HFF-Myc (cell line): ENCODE data around the gene MOB3B.

Experiments used
- DNase-seq: peaks from one replicate; pipeline ENCODE4 v3.0.0-alpha.2; 2011; ENCODE audit warnings: low read depth; ENCODE audit errors: extremely low read depth
- H3K4me3 ChIP-seq: replicated peaks from 2 replicates; pipeline ENCODE4 v1.5.1; 2011; ENCODE audit warnings: low read depth, mild to moderate bottlenecking, control low read depth, low read length
- TF ChIP-seq, protein P1 (sequence below): IDR thresholded peaks from 2 replicates; pipeline ENCODE4 v1.5.1; 2012; ENCODE audit warnings: mild to moderate bottlenecking, low read depth, low read length, control low read depth; ENCODE audit errors: missing control alignments

The MOB3B gene

DNA sequence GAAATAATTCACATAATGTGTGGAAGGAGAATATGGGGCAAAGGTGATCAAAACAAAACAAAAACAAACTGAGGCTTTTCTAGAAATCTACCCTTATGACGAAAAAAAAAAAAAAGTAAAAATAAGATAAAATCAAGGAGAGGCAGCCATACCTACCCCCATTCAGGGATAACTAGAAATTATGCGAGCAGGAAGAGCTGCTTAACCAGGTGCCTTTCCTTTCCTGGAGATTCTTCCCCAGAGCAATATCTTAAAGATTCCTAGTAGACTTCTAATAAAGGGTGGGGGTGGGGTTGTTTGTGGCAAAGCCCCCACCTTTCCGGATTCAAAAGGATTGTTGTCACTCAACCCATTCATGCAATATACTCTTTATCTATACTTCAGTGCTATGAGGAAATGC, 117.5 kb downstream of the MOB3B start:
- no peak for DNase-seq
- H3K4me3 ChIP-seq, result no peak overlapping the region
- TF ChIP-seq, protein P1, sequence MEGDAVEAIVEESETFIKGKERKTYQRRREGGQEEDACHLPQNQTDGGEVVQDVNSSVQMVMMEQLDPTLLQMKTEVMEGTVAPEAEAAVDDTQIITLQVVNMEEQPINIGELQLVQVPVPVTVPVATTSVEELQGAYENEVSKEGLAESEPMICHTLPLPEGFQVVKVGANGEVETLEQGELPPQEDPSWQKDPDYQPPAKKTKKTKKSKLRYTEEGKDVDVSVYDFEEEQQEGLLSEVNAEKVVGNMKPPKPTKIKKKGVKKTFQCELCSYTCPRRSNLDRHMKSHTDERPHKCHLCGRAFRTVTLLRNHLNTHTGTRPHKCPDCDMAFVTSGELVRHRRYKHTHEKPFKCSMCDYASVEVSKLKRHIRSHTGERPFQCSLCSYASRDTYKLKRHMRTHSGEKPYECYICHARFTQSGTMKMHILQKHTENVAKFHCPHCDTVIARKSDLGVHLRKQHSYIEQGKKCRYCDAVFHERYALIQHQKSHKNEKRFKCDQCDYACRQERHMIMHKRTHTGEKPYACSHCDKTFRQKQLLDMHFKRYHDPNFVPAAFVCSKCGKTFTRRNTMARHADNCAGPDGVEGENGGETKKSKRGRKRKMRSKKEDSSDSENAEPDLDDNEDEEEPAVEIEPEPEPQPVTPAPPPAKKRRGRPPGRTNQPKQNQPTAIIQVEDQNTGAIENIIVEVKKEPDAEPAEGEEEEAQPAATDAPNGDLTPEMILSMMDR, result no peak

GRCh38 chr9:27408482-27408881, 121.1 kb downstream of the MOB3B start:
- DNase-seq, result no peak
- no peak overlapping the region for H3K4me3 ChIP-seq
- TF ChIP-seq, protein P1, result no peak

DNA sequence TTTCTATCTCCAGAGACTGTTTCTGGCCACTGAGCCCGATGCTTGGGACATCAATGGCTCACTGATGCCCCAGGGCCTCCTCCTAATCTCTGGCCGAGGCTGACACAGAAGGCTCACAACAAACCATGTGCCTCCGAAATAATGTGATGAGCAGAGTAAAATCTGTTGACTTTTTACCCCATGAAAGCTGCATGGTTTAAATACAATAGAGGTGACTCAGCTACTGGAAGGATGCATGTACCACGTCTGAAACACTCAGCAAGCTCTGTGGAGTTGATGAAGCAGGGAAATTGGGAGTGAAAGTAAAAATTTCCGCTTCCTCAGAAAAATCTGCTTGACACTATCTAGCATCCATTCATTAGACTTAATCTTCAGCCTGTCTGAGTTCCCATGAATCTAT, 121.6 kb downstream of the MOB3B start:
- H3K4me3 ChIP-seq, result no peak overlapping the region
- TF ChIP-seq, protein P1, result no peak
- DNase-seq, result no peak

GRCh38 chr9:27407491-27407890, 122.1 kb downstream of the MOB3B start:
- H3K4me3 ChIP-seq, result no peak overlapping the region

DNA sequence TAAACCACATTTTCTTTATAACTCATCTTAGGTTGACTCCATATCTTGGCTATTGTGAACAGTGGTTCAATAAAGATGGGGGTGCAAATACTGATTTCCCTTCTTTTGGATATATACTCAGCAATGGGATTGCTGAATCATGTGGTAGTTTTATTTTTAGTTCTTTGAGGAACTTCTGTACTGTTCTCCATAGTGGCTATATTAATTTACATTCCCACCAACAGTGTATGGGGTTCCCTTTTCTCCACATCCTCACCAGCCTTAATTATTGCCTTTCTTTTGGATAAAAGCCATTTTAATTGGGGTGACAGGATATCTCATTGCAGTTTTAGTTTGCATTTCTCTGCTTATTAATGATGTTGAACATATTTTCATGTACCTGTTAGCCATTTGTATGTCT, 125.0 kb downstream of the MOB3B start:
- TF ChIP-seq, protein P1, result no peak
- no peak for DNase-seq
- H3K4me3 ChIP-seq, result no peak overlapping the region

More at GRCh38 chr9:27407491-27407890, 122.1 kb downstream of the MOB3B start:
- no peak for DNase-seq
- TF ChIP-seq, protein P1, result no peak

DNA sequence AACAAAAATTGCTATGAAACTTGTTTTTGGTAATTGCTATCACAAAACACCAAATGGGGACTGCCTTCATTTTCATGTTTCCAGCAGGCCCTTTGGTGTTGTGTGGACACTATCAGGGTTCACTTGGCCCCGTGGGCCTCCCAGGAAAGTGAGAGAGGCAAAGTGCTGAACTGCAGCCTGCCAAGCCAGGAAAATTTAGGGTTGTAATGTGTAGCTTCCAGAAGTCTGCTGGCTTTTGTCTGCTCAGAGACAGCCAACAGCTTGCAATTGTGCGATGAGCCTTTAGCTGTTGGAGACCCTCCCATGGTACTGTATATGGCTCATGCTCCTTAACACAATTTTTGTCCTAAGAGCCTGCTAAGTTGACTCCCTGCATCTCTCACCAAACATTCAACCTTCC, 127.0 kb downstream of the MOB3B start:
- no peak for DNase-seq
- TF ChIP-seq, protein P1, result no peak
- H3K4me3 ChIP-seq, result no peak overlapping the region

- no peak for DNase-seq
- no peak overlapping the region for H3K4me3 ChIP-seq
- TF ChIP-seq, protein P1, result no peak
These were observed 129.2 kb downstream of the MOB3B start for GRCh38 chr9:27400334-27400880.
